ENCODE results near the gene APOC3.
A peak's percentile ranks its signal among the peaks of the same experiment; 100 is the strongest.

The APOC3 gene

DNA sequence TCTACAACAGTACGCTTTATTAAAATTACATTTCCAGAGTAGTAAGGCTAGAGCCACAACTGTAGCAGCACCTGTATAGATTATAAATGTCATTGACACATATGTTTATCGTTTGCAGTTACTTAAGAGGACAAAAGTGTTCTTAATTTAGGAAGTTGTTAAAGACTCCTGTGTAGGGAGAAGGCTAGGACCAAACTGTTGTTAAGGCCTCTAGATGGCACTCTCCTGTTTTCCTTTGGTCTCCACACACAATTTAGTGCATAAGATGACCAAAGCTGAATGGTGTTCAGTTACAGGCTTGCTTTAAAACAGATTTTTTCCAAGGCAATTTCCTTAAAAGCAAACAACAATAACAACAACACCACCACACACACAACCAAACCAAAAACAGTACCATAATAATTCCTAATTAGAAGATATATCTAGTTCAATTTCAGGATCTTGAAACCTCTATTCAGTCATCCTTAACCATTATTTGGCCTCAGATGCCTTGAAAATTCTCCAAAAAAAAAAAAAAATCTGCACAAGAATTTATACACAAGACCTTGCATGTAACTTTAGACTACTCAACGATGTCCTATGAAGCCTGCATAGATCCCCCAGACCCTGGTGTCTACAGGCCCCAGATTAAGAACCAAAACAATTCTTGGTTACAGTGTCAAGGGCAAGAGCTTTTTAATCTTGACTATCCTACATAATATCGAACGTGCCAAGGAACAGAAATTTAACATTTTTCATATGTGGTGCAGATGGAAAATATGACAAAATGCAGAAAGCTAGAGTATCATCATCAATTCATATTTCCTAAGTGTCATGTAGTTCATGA, 50.3 kb downstream of the APOC3 start:
- peak; percentile 70 for DNase-seq

DNA sequence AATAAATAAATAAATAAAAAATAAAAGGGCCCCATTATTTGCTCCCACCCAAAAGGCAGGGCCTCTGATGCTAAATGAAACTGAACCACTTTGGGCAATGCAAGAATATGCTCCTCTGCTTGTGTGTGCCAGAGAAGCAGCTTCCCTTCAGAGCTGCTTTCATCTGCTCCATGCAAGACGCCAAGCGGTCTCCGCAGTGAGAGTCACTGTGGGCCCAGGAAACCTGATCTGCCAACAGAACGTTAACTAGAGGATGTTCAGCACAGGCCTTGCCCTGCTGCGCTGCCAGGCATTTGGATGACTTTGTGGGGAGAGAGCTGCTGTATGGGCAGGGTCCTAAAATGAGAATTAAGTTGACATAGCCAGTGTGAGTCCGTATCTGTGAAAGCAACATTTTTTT, 51.4 kb downstream of the APOC3 start:
- no peak for DNase-seq

DNA sequence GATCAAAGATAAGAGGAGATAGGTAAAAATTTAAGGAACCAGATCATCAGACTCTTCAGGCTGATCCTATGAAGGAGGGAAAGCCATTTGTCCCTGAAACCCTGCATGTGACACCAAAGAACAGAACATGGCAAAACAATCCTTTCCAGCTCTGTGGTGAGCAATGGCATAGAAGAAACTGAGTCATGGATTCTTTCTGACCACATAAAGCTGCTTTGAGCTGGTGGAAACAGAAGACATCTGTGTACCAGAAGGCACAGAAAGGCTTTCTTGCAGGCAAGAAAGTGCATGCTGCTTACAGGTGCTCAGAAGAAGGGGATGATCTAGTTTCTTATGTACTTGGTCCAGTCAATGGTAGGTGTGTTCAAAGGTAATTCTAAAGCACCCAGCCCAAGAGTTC, 52.7 kb downstream of the APOC3 start:
- DNase-seq, result no peak

Measured in inflammatory macrophage treated with lipopolysaccharide for 4 hours (primary cell).